ENCODE data around the gene PCK2.

PCK2 gene

GRCh38 chr14:24080142-24080530 is 14.0 kb upstream of the PCK2 start:
- POLR2A ChIA-PET: interaction anchor here (0.7 to 0.9 kb wide), 2 partner anchors 10 to 34 kb away, joined by 3 read pairs; partner anchors contain the start of gene DCAF11
- DNase-seq (ENCODE audit: extremely low spot score): no peak
- CTCF ChIA-PET: interaction anchor here (1.1 to 8.5 kb wide), 8 partner anchors 8 to 228 kb away, joined by 3 to 100 read pairs (median 6); partner anchors contain the start of genes CIDEB, CPNE6, DCAF11 and NRL
- no peak for TF ChIP-seq CTCF (IDR thresholded peaks at IDR 0.05; ENCODE audit: control extremely low read depth, extremely low read depth, low read depth, missing control alignments)

GRCh38 chr14:24080888-24081738 is 13.0 kb upstream of the PCK2 start:
- ChIA-PET CTCF (interaction anchor here (1.0 to 8.5 kb wide), 14 partner anchors 9 to 492 kb away, joined by 3 to 100 read pairs (median 4); partner anchors contain the start of genes CIDEB, CPNE6, DCAF11 and IRF9), POLR2A (interaction anchor here (0.7 to 0.9 kb wide), 2 partner anchors 11 to 33 kb away, joined by 3 read pairs; partner anchors contain the start of gene DCAF11)
- no peak for TF ChIP-seq CTCF (IDR thresholded peaks at IDR 0.05; ENCODE audit: control extremely low read depth, extremely low read depth, low read depth, missing control alignments)
- DNase-seq (ENCODE audit: extremely low spot score): peak; percentile 86

GRCh38 chr14:24081739-24082211 is 12.3 kb upstream of the PCK2 start:
- TF ChIP-seq CTCF (IDR thresholded peaks at IDR 0.05; ENCODE audit: control extremely low read depth, extremely low read depth, low read depth, missing control alignments): no peak
- ChIA-PET CTCF (interaction anchor here (1.0 to 8.5 kb wide), 10 partner anchors 9 to 493 kb away, joined by 3 to 100 read pairs (median 6); partner anchors contain the start of genes CPNE6, IRF9 and PCK2), POLR2A (no interaction called here)

GRCh38 chr14:24082411-24083080 is 11.6 kb upstream of the PCK2 start:
- no peak for DNase-seq (ENCODE audit: extremely low spot score)
- TF ChIP-seq CTCF (IDR thresholded peaks at IDR 0.05; ENCODE audit: control extremely low read depth, extremely low read depth, low read depth, missing control alignments): no peak
- CTCF ChIA-PET: interaction anchor here (0.8 to 8.5 kb wide), 8 partner anchors 10 to 249 kb away, joined by 3 to 100 read pairs (median 6); partner anchors contain the start of genes CPNE6 and PCK2
- POLR2A ChIA-PET: no interaction called here

More at GRCh38 chr14:24081739-24082211, 12.3 kb upstream of the PCK2 start:
- DNase-seq (ENCODE audit: extremely low spot score): no peak

- POLR2A ChIA-PET: no interaction called here
- no peak for DNase-seq (ENCODE audit: extremely low spot score)
- TF ChIP-seq CTCF (IDR thresholded peaks at IDR 0.05; ENCODE audit: control extremely low read depth, extremely low read depth, low read depth, missing control alignments): no peak
- CTCF ChIA-PET: interaction anchor here (1.3 to 8.5 kb wide), 3 partner anchors 24 to 248 kb away, joined by 4 to 100 read pairs (median 32); no protein-coding TSS in a partner anchor
Measured at GRCh38 chr14:24083462-24083861, 10.6 kb upstream of the PCK2 start.

GRCh38 chr14:24084440-24084839 is 9.7 kb upstream of the PCK2 start:
- POLR2A ChIA-PET: no interaction called here
- CTCF ChIA-PET: interaction anchor here (8.5 kb wide), 1 partner anchor 25 kb away, joined by 100 read pairs; no protein-coding TSS in a partner anchor
- DNase-seq (ENCODE audit: extremely low spot score): no peak
- TF ChIP-seq CTCF (IDR thresholded peaks at IDR 0.05; ENCODE audit: control extremely low read depth, extremely low read depth, low read depth, missing control alignments): no peak

Measured in GM10248 (cell line).